Activated CD4-positive, alpha-beta T cell treated with anti-CD3 and anti-CD28 coated beads for 1 hour (primary cell): ENCODE measurements around the gene DOK6.

ENCODE experiments used
- DNase-seq: peaks from one replicate; pipeline ENCODE4 v3.0.0-alpha.2; 2020

DOK6 gene

DNA sequence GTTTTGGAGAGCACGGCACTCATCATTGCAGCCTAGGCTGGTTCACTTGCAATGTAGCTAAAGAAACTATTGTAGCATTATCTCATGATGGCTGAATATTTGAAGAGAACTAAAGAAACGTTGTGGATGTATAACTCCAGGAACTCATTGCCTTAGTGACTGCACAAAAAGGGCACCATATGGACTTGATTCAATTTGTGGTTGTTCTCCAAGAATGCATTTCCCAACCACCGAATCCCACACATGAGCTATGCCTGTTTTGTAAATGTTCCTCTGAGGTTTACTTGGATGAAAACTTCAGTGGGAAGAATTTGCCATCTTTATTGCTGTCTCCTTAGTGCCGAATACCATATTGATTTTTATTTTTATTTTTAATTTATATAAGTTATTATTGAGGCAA, 43.5 kb downstream of the DOK6 start:
- no peak for DNase-seq

GRCh38 chr18:69447886-69448285, 47.2 kb downstream of the DOK6 start:
- DNase-seq, result no peak

GRCh38 chr18:69455125-69455524, 54.4 kb downstream of the DOK6 start:
- DNase-seq, result no peak

DNA sequence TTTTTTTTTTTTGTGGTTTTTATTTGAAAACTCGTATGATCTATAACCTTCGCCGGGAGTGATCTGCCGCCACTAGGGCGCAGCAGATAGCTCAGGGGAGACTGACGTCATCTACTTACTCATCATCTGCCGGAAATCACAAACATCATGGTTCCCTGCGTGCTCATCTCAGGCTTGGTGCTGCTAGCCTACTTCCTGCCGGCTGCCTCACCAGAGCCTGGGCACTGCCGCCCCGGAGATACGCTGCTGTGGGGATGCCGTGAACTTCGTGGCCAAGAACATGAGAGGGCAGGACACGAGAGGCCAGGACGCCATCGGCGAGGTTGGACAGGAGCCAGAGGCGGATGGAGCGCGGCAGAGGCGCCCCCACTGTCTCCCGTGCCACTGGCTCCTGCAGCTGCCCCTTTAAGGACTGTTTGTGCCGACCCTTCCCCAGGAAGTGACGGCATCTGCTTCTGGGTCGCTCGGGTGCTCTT, 68.8 kb downstream of the DOK6 start:
- no peak for DNase-seq

DNA sequence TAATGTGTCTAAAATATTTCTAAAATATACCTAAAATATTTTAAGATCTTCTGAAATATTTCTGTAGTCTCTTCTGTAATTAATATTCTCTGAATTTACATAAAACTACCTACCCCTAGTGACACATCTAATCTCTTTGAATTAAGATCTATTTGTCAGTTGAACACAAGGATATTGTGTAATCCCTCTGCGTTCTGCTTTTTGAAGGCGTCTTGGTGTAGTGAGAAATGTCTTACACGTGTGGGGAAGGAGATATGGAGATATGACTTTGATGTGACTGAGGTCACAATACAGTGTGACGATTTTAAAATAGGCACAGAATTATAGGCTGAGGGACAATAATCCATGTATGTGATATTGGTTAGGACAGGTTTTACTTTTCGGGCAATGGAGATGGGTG, 79.8 kb downstream of the DOK6 start:
- no peak for DNase-seq

GRCh38 chr18:69483574-69483973, 82.9 kb downstream of the DOK6 start:
- no peak for DNase-seq

DNA sequence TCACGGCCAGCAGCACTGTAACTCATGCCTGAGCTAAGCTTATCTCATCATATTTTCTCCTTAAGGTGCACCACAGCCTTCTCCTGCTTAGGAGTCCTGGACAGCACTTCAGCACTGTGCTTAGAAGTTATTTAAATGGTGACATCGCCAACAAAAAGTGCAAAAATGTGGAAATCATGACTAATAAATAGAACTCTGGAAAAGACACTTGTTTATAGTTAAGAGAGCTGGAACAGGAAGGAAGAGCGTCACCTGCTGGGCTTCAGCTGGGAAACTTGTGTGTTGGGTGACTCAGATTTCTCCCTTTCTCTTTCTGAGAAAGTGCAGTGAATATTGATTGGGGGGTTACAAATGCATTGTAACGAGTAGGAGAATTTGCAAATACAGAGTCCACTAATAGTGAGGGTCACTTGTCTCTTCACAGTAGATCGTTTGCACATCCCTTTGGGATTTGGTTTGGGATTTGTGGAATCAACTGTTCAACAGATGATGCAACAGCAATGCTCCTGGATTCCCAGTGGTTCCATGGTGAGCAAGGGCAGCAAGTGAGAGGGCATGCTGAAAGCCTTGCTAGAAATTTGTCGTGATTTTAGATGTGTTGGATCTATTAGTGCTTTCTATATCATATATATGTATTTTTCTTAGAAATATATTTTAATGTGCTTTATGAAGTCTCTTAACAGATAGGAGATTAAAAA, 84.2 kb downstream of the DOK6 start:
- no peak for DNase-seq

GRCh38 chr18:69487488-69488394, 87.1 kb downstream of the DOK6 start:
- no peak for DNase-seq

GRCh38 chr18:69490072-69490471, 89.4 kb downstream of the DOK6 start:
- no peak for DNase-seq

- no peak for DNase-seq
Measured at GRCh38 chr18:69490813-69491212, 90.1 kb downstream of the DOK6 start.

DNA sequence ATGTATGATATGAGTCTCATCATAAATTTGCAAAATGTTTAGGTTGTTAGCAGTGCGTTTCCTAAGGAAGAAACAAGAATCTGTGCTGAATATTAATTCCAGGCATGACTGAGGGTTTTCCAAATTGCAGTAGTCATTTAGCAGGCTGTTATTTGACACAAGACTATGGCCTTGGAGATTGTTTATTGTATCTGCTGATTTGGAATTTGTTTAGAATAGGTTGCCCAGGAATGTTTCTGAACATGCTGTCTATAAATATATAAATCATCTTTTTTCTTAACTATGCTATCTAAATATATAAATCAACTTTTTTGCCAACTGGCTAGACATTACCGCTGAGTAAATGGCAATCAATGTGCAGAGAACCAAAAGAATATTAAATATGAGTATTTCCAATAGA, 90.9 kb downstream of the DOK6 start:
- no peak for DNase-seq

DNA sequence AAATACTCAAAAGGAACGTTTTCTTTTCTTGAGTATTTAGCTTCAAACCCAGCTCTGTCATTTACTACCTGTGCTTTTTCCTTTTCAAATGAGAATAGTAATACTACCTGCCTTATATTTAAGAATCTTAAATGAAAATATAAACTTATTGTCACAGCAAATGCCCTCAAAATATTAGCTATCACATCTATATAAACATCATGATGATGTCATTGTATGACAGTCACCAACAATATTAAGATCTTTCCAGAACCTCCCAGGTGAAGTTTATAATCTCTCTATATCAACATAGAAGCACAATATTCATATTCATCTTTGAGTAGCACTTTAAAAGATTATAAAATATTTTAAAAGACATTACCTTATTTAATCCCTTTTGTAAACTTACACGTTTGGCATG, 92.2 kb downstream of the DOK6 start:
- DNase-seq, result no peak

DNA sequence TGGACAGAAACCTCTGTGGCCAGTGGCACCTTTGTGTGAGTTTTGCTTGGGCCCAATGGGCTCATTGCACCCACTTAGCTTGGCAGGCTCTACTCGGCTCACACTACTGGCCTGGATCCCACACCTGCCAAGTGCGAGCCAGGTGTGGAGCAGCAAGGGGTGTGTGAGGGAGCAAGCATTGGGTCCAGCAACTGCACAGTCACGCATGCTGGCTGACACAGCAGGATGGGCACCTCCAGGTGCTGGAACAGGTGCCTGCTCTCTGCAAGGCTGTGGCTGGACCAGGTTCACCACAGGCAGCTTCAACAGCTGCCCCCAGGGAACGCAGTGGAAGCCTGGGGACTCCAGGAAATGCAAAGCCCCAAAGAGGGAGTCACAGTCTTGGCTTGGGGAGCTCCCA, 94.2 kb downstream of the DOK6 start:
- no peak for DNase-seq

GRCh38 chr18:69495338-69495737, 94.7 kb downstream of the DOK6 start:
- no peak for DNase-seq

- DNase-seq, result no peak
Measured at GRCh38 chr18:69495841-69496533, 95.3 kb downstream of the DOK6 start.

- no peak for DNase-seq
Measured at GRCh38 chr18:69518989-69519388, 118.3 kb downstream of the DOK6 start.

DNA sequence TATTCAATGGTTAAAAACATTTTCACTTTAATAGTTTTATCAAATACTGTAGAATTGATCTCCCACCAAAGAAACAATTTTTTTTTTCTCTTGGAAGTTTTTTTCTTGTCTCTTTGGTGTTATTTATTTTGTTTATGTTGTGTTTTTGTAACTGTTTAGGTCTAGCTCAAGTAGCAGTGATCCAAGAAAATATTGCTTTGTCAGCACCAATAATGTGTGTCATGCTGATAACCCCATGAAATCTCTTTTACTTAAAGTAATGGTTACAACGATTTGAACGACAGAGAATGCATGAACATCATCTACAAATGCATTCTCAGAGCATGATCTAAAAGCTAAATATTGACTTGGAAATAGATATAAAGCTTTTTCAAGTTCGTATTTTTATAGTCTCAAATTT, 122.9 kb downstream of the DOK6 start:
- DNase-seq, result no peak

- DNase-seq, result no peak
Measured at GRCh38 chr18:69528435-69528834, 127.7 kb downstream of the DOK6 start.

- no peak for DNase-seq
Measured at GRCh38 chr18:69529151-69529550, 128.5 kb downstream of the DOK6 start.

DNA sequence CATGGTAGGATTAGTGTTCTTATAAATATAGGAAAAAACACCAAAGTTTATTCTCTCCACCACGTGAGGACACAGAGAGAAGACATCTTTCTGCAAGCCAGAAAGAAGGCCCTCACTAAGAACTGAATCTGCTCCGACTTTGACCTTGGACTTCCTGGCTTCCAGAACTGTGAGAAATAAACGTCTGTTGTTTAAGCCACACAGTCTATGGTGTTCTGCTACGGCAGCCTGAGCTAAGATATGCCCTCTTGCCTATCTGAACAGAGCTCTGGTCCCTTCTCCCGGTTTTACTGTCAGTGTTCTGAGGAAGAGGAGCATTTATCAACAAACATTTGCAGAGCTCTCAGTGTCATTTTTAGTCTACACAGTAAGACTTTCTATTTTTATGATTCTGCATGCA, 131.3 kb downstream of the DOK6 start:
- DNase-seq, result no peak

DNA sequence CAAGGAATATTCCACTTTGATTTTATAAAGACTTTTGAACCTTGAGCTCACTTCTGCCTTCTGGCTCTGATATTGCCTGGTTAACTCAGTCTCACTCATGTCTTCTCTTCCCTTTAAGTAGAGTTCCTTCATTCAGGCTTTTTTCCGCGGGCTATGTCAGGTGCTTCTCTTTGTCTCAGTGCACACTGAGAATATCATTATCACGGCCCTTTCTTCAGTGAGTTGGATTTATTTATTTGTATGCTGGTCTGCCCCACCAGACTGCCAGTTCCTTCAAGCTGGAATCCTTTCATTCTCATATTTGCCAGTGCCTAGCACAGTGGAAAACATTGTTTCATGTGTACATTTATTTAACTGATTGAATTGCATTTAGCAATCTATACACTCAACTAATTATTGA, 136.5 kb downstream of the DOK6 start:
- no peak for DNase-seq

DNA sequence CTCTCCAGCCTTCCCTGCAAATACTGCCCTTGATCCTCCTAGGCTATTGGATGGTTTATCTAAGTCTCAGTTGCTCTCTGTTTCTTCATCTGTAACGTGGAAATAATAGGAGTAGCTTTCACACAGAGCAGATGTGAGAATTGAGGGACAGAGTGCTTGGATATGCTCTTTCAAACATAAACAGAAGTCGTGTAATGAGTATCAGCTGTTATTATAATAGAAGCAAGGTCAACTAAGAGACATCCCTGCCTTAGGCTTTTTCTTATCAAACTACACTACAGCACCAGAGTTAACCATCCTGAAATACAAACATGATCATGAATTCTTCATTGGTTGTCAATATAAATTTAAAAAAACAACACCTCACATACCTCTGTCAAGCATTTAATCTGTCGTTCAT, 138.2 kb downstream of the DOK6 start:
- no peak for DNase-seq

DNA sequence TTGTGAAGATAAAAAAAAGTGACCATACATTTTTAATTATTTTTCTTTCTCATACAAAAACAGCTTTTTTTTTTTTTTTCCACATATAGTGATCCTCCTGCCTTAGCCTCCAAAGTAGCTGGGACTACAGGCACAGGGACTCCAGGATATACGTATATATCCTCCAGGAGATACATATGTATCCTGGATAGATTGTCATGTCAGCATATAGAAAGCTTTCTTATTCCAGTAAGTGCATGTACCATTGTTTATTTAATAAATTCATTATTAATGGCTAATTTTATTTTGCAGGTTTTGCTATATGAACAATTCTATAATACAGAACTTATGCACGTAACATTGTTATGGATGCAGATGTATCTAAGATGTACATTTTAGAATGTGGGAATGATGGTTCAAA, 138.7 kb downstream of the DOK6 start:
- no peak for DNase-seq

- DNase-seq, result no peak
Measured at GRCh38 chr18:69556228-69556627, 155.5 kb downstream of the DOK6 start.
